ENCODE results near the gene MON1B.
"Not testable (repeated sequence)": the region's sequence is repeated elsewhere in the genome, so short reads cannot be mapped to it uniquely, and the experiment has no call there.

MON1B gene

GRCh38 chr16:77197747-77198146 lies 6.8 kb downstream of the MON1B start:
- no peak for DNase-seq (ENCODE audit: low read depth in 2 of 2)

GRCh38 chr16:77199211-77199610 lies 8.2 kb downstream of the MON1B start, which contains the start of gene SYCE1L:
SYCE1L (plus strand) TSS chr16:77199408; CDS start chr16:77199452, 44 bp downstream.
- no peak for DNase-seq (ENCODE audit: low read depth in 2 of 2)

GRCh38 chr16:77206533-77206932 lies 15.5 kb downstream of the MON1B start:
- no peak for DNase-seq (ENCODE audit: low read depth in 2 of 2)

- no peak for DNase-seq (ENCODE audit: low read depth in 2 of 2)
These were observed 16.0 kb downstream of the MON1B start for GRCh38 chr16:77207030-77207429.

DNA sequence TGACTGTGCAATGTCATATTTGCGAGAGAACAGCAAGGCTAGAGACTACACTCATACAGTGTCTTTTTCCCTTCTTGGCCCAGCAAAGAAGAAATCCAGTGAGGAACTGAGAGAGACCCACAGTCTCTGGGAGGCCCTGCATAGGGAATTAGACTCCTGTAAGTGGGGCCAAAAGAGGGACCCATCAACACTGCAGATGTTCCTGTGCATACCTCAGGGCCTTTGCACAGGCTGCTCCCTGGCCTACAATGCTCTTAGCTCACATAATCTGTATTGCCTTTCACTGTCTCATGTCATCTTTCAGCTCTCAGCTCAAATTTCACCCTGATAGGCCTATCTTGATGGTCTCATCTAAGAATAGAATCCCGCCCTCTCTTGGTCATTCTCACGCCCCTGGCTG lies 17.4 kb downstream of the MON1B start:
- no peak for DNase-seq (ENCODE audit: low read depth in 2 of 2)

DNA sequence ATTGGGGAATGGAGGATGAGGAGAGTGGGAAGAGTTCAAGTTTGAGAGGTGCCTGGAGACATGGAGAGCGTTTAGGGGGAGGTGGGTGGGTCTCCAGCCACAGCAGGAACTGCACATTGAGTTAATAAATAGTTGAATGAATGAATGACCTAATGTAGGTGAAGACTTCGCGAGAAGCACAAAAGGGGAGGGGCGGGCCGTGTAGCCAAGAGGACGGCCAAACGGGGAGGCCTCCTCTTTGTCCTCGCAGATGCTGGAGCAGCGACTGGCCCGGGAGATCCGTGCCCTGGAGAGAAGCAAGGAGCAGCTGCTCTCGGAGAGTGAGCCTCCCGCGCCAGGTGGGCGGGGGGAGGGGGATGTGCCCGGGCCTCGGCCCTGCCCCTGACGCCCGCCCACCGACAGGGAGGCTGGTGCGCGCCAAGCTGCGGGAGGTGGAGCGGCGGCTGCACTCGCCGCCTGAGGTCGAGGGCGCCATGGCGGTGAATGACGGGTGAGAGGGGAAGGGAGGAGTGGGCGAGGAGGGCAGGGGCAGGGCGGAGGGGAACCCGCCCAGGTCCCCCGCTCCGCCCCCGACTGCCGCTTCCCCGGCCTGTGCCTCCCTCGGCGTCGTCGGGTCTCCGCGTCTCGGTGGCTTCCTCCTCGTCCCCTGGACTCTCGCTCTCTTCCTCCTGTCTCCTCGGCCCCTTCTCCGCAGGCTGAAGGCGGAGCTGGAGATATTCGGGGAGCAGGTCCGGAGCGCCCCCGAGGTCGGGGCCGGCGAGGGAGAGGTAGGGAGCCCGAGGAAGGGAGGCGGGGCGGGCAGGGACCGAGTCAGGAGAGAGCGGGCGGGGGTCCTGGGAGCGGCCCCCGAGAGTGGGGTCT lies 21.1 kb downstream of the MON1B start:
- DNase-seq (ENCODE audit: low read depth in 2 of 2), result peak; percentile 45 to 63

- peak; percentile 49 to 66 for DNase-seq (ENCODE audit: low read depth in 2 of 2)
These were observed 22.0 kb downstream of the MON1B start for GRCh38 chr16:77212741-77213541.

GRCh38 chr16:77213542-77214106 lies 22.6 kb downstream of the MON1B start:
- DNase-seq (ENCODE audit: low read depth in 2 of 2), result no peak

DNA sequence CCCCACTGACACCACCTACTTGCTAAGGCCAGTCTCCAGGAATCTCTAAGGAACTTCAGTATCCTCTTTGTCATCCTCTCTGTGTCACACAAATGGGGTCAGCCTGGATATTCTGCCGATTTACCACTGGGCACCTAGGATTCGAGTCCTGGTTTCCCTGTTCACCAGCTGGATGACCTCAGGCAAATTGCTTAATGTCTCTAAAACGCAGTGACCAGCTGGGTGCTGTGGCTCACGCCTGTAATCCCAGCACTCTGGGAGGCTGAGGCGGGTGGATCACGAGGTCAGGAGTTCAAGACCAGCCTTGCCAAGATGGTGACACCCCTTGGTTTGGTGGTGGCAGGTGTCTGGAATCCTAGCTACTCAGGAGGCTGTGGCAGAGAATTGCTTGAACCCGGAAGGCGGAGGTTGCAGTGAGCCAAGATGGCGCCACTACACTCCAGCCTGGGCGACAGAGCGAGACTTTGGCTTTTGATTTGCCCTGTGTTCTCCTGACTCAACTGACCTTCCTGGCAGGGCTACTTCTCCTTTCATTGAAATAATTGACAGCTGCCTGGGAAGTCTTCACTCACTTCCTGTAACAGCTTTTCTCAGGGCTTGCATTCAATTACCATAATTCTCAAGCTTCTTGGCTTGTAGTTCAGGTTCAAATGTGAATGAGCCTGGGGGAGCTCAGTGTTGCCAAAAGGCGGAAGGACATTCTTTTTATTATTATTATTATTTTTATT lies 23.6 kb downstream of the MON1B start:
- no peak for DNase-seq (ENCODE audit: low read depth in 2 of 2)

DNA sequence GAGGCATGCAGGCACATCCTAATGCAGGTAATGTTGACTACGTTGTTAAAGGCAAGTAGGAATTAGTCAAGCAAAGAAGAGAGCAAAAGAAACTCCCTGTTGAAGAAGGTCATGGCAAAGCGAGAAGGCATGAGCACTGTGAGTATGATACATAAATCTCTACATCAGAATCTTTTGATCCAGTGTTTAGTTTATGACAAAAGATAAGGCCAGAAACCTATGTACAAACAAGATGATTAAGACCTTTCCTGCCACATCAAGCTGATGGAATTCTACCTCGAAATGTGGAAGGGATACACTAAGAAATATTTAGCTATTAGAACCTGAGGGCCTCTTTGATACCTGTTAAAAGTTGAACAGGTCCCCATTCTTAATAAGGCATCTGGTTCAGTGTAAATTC lies 28.4 kb downstream of the MON1B start:
- no peak for DNase-seq (ENCODE audit: low read depth in 2 of 2)

DNA sequence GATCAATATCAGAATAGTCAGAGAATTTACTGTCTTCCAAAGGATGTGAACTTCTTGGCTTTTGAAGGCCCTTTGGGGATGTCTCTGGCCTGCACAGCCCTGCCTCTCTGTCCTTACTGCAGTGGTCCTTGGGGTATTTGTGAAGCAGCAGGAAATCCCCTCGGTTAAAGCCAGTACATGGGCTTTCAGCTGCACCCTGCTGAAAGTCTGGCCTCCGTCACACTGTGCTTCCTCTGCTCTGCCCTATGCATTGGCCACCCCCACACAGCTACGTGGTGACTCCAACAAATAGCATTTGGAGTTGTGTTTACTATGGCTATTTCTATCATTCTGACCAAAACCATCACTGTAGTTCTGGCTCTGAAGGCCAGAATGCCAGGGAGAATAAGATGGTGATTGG lies 29.4 kb downstream of the MON1B start:
- DNase-seq (ENCODE audit: low read depth in 2 of 2), result no peak

GRCh38 chr16:77221482-77221881 lies 30.5 kb downstream of the MON1B start:
- no peak for DNase-seq (ENCODE audit: low read depth in 2 of 2)

- no peak for DNase-seq (ENCODE audit: low read depth in 2 of 2)
These were observed 32.2 kb downstream of the MON1B start for GRCh38 chr16:77223184-77223583.

- no peak for DNase-seq (ENCODE audit: low read depth in 2 of 2)
These were observed 34.2 kb downstream of the MON1B start for GRCh38 chr16:77225182-77225581.

GRCh38 chr16:77227745-77228144 lies 36.8 kb downstream of the MON1B start:
- no peak for DNase-seq (ENCODE audit: low read depth in 2 of 2)

- no peak for DNase-seq (ENCODE audit: low read depth in 2 of 2)
These were observed 40.1 kb downstream of the MON1B start for GRCh38 chr16:77231047-77231446.

- DNase-seq (ENCODE audit: low read depth in 2 of 2), result no peak
These were observed 43.0 kb downstream of the MON1B start for GRCh38 chr16:77233799-77234519.

DNA sequence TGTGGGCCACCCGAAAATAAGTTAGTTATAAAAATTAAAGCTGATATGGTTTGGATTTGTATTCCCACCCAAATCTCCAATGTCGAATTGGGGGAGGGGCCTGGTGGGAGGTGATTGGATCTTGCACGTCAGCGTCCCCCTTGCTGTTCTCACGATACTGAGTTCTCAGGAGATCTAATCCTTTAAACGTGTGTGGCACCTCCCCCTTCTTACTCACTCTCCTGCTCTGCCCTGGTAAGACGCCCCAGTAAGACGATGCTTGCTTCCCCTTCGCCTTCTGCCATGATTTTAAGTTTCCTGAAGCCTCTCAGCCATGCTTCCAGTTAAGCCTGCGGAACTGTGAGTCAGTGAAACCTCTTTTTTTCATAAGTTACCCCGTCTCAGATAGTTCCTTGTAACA lies 43.6 kb downstream of the MON1B start:
- no peak for DNase-seq (ENCODE audit: low read depth in 2 of 2)

DNA sequence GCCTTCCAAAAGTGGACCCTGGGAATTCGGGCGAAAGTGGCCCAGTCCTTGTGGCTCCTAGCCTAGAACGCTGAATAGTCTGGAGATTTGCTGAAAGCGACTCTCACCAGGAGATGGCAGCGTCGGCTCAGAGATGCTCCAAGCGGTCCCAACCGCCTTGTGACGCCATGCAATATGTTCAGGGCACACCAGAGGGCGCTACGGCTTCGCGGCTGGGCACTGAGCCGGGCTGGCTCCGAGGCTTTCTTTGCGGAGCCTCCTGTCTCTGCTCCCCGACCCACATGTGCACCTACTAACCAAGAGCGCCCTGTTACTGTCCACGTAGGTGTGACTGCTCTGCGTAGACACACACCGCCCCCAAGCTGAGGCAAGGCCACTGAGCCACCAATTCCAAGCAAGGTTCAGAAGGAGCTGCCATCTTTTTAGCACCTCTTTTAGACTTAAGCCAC lies 45.1 kb downstream of the MON1B start:
- peak; percentile 82 to 88 for DNase-seq (ENCODE audit: low read depth in 2 of 2)

DNA sequence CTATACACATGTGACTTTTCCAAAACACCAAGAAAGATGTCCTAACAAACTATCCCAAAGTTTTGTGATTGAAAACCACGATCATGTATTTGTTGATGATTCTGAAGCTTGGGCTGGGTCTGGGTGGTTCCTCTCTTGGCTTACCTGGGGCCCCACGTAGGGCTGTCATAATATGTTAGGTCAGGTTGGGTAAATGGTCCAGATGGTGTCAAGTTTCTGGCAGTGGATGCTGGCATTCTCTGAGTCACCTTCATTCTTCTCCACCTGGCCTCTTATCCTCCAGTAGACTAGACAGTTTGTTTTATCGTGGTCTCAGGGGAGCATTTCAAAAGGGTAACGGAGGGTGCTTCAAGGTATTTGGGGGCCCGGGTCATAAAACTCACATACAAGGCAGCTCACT lies 47.6 kb downstream of the MON1B start:
- DNase-seq (ENCODE audit: low read depth in 2 of 2), result no peak

- not testable (repeated sequence) for DNase-seq (ENCODE audit: low read depth in 2 of 2)
These were observed 51.5 kb downstream of the MON1B start for GRCh38 chr16:77242471-77242870.
